ENCODE data around the gene GEMIN8.

GEMIN8 gene

GRCh38 chrX:14015294-14015693 lies 14.4 kb downstream of the GEMIN8 start:
- no peak for DNase-seq

DNA sequence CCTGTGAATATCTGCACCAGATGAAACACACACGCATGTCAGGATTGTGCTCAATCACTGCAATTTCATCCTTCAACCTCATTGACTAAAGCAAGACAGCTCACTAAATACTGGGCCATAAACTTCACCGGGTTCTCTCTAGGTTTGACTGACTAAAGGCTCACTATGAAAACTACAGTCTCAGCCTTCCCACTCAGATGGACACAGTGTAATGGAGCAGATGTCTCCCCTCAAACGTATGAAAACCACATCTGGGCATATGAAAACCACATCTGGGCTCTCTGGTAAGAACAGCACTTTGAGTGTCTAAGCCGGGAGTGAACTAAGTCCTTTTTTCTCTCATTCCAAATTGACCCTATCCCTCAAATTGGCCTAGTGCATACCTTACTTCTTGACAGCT lies 15.2 kb downstream of the GEMIN8 start:
- DNase-seq: no peak

DNA sequence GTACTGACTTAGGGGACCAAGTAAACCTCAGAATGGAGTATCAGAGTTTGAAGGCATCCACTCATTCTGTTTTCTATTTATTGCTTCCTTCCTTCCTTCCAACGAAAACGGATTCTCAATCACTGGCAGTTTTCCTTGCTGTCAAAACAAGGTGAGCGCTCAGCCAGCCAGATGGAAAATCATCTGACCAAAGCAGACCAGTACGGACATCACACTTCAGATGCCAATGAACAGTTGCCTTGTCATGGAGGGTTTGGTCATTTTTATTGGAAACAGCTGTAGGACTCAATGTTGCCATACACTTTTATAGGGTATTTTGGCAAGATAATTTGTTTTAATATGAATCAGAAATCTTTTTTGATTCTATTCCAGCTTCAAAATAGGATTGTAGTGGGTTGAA lies 16.6 kb downstream of the GEMIN8 start:
- DNase-seq: no peak

DNA sequence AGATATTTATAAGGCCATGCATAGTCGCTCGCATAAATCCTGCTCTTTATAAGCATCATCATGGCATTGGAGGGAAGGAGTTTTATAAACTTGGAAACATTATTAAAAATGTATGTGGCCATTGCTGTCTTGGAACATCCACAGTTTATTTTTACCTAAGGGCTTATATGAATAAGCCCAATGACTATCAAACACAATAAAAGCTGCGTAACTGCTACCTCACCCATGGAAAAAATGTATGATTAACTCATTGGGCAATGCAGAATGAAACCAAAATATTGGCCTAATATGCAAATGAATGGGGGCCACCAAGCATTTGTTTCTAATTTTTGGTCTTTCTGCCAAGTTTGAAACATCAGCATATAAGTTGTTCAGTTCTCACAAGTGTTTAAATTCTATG lies 19.1 kb downstream of the GEMIN8 start:
- DNase-seq: no peak

DNA sequence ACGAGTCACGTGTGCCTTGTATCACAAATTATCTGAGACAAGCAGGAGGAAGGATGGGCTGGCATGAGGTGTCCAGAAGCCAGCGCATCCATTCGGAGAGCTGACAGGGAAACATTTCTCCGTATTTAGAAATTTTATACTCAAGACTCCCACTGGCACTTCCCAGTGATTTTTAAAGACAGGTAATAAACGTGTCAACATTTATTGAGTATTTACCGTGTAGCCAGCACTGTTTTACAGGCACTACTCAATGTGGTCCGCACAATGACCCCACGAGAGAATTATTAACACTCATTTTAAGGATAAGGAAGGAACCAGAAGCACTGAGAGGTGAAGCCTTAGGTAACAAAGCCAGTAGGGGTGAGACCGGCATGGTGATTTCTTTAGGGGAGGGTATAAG lies 23.2 kb downstream of the GEMIN8 start:
- DNase-seq: no peak

DNA sequence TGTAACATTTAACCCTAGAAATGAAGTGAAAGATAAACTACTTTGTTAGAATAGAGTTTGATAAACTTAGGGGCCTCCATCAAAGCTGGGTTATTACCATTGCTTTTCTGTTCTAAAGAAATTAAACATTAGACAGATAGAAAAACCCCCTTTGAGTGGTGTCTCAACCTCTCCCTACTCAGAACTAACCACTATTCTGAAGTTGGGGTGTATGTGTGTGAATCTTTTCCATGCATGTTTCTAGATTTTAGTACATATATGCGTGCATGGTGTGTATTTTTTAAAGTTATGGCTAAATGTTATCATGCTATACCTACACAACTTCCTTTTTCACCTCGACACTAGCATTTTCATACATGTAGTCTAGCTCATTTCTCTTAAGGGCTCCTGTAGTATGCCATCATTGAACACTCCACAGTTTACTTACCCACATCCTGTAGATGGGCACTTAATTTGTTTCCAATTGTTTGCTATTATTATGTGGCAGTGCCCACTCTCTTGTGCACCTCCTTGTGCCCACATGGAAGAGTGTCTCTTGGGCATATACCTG lies 25.7 kb downstream of the GEMIN8 start:
- no peak for DNase-seq

- no peak for DNase-seq
These were observed 26.7 kb downstream of the GEMIN8 start for GRCh38 chrX:14003028-14003427.

- no peak for DNase-seq
These were observed 33.0 kb downstream of the GEMIN8 start for GRCh38 chrX:13996650-13997049.

DNA sequence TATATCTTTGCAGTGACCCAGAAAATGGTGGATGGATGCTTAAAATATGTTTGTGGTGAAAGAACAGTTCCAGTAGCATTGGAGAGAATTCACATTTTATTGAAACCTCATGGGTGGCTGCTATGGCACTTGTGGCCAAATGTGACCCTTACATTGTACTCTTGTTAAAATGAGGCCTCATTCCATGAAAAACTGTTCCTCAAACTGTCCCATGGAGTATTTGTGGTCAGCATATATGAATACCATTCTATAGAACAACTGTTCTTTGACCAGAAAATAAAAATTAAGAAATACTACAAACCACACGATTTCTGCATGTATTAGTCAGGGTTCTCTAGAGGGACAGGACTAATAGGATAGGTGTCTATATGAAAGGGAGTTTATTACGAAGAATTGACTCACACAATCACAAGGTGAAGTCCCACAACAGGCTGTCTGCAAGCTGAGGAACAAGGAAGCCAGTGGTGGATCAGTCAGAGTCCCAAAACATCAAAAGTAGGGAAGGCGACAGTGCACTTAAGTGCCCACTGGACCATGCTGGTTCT lies 35.1 kb downstream of the GEMIN8 start:
- no peak for DNase-seq

DNA sequence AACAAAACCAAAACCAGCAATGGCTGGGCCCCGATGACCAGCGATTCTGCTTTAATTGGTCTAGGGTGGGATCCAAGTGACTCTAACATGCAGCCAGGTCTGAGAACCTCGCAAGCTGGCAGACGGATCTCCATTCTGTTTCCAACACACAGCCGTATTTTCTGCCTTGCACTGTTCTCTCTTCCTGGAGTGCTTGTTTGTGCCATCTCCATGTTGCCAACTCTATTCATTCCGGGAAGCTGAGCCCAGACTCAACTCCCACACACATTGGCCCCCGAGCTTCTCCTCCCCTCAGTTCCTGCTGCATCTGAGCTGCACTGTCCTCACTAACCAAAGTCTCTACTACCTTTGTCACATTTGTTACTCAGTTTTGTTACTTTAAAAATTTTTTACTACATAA lies 35.6 kb downstream of the GEMIN8 start:
- no peak for DNase-seq

DNA sequence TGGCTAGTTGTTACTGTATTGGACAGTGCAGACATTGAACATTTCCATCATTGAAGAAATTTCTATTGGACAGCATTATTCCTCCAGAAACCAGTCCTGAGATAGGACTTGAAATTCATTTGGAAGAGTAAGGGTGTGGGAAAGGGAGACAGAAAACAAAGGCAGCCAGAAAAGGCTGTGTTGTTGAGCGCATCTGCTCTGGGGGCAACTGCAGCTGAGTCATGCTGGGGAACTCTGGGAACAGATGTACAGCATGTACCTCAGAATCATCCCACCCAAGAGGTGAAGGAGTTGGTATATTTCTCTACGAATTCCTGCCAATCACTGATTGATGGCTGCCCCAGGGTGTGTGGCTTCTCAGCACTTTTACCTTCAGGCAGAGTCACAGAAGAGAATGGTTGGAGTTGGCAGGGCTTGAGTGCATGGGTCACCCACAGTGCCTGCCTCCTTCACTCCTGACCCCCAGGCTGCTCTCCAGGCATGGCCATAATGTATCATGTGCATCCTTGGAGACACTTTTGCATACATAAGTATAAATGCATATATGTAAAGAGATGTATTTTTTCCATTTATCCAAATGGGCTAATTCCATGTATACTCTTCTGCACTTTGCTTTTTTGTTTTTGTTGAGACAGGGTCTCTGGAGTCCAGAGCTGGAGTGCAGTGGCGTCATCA lies 39.4 kb downstream of the GEMIN8 start:
- no peak for DNase-seq

DNA sequence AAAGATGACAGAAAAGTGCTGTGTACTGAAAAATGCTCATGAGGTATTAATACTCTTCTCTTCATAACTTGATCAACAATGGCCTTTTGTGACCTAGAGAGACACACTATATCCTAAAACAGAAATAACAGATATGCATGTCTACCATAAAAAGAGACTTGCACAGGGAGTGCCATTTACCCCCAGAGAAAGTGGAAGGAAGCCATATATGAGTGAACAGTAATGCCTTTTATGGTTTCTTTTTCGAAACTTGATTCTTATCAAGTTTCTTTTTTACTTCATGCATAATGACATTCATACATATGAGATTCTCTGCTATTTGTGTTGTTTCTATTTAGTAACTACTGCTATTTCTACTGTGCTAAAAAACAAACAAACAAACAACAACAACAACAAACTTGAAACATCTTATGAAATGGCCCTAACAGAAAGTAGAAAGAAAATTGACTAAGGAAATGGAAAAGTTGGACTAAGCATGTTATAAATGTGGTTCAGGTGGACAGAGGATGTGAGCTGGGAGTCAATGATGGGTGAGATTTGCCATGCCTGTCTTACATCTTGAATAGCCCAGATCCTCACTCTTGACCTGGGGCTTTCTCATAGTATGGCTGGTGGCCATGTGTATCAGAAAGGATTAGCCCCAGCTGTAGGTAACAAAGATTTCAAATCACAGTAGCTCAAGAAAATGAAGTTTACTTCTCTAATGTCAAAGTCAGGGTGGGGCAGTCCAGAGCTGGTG lies 43.8 kb downstream of the GEMIN8 start:
- no peak for DNase-seq

GRCh38 chrX:13983734-13984133 lies 46.0 kb downstream of the GEMIN8 start:
- DNase-seq: no peak

DNA sequence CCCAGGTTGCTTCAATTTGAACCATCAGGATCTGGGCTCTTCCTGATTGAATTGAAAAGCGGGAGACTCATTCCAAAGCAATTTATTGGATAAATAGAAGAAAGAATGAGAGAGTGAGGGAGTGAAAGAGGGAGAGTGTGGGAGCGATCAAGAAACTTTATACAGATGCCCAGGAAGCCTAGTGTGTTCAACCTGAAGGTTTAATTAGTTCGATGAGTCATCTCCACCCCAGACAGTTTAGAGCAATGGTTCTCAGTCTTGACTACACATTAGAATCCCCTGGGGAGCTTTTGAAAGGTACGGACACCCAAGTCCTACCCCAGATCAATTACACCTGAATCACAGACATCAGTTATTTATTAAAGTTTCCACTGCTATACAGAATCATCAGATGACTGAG lies 61.5 kb downstream of the GEMIN8 start:
- DNase-seq: peak in 1 of 3 experiments; percentile 10

- no peak for DNase-seq
These were observed 62.1 kb downstream of the GEMIN8 start for GRCh38 chrX:13967636-13968035.

DNA sequence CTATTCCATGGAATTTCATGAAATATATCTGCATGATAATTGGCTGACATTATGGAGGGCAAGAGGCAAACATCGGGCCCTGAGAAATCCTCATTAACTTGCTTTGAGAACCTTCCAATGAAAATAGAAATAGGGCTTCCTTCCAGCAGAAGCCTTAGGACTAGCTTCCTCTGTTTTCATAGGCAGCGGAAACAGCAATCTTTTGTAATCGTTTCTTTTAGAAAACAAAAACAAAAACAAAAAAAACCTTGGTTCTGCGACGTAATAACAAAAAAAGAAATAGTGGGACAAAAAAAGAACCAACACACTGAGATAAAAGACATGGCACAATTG lies 62.9 kb downstream of the GEMIN8 start:
- DNase-seq: no peak

DNA sequence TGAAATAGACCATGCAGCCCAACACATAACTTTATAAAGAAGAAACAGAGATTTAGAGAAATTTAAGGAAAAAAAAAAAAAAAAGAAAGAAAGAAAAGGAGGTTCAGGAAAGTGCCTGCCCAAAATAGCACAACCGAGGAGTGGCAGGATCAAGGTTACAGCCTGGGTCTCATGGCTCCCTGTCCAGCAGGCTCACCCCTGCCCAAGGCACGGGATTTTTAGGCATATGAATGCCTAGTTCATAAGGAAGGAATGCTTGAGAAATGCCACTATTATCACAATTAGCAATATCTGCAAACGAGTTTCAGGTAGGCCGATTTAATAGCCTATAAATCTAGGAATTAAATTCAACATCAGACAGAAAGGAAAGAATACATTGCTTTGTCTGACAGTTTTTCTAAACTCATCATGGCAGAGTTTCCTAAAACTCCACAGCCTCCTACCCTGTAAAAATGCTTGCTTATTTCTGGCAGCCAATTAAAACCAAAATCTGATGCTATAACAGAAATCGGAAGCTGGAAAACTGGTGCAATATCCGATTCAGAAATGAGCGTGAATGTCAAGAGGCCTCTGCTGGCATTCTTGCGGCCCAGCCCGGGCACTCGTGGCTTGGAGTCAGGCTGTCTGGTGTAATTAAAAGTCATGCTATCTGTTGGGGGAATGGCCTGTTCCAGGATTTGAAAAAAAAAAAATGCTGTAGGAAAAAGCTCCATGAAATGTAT lies 63.5 kb downstream of the GEMIN8 start:
- DNase-seq: no peak

- no peak for DNase-seq
These were observed 64.2 kb downstream of the GEMIN8 start for GRCh38 chrX:13965531-13965930.

- no peak for DNase-seq
These were observed 72.7 kb downstream of the GEMIN8 start for GRCh38 chrX:13956998-13957397.

All from NCI-H1417 (cell line).